Measurements from ENCODE around the gene GRHPR. TPM values are rescaled to one million over a fixed set of nuclear protein-coding genes. Genes with fewer than 3 reads are reported as not detected.

GRHPR gene
- total and polyA plus RNA-seq, 2 of the 8 experiments (the other 6 are each of a cell fraction or from before 2014, with no cell fraction given): 97.0 to 201 TPM

DNA sequence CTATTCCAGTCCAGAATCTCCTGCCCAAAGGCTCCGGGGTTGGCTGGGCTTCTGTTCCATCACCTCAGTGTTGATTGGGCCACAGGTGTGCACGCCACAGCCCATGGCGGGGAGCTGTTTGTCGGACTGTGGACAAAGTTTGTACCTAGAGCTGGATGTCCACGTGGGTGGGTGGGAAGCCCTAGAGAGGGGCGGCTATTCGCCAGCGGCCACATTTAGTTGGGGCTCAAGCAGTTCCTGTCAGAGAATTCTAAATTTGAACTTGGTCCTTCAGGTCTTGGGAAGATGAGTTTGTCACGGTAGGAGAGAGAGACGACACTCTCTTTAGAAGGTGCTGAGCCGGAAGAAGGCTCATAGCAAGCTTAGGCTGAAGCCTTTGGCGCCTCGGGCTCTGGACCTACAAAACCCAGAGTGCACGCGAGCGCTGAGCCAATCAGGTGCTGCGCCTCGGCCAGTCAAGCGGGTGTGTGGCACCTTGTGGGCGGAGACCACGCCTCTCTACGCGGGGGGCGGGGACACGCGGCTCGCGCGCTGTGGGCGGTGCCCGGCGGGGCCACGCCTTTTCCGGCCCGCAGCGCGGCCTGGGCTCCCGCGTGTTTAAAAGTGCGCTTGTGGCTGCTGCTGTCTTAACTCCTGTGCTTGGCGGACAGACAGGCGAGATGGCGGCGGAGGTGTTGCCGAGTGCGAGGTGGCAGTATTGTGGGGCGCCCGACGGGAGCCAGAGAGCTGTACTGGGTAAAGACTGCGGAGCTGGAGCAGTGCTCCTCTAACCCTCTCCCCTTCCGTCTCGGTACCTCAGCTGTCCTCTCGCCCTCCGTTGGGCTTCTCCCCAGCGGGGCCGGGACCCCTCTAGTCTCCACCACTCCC lies 63.1 kb downstream of the GRHPR start, which contains the start of gene POLR1E (continued):
- TF ChIP-seq JUND (IDR thresholded peaks at IDR 0.05; ENCODE audit: low read length): no peak
- TF ChIP-seq GABPA (IDR thresholded peaks at IDR 0.05; ENCODE audit: borderline replicate concordance, insufficient read depth, low read length): no peak
- no peak for TF ChIP-seq JUN (IDR thresholded peaks at IDR 0.05; ENCODE audit: low read depth, low read length)
- TF ChIP-seq SIN3A (conservative IDR thresholded peaks at IDR 0.05 in 1 of 2, IDR thresholded peaks at IDR 0.05 in 1 of 2; ENCODE audit: low read depth in 1 of 2, low read length in 2 of 2): peak in 1 of 2 experiments; percentile 89; a peak in 2 of 4 replicates
- TF ChIP-seq, protein P1, sequence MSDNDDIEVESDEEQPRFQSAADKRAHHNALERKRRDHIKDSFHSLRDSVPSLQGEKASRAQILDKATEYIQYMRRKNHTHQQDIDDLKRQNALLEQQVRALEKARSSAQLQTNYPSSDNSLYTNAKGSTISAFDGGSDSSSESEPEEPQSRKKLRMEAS (IDR thresholded peaks at IDR 0.05): peak; percentile 77
- TF ChIP-seq, protein P2, sequence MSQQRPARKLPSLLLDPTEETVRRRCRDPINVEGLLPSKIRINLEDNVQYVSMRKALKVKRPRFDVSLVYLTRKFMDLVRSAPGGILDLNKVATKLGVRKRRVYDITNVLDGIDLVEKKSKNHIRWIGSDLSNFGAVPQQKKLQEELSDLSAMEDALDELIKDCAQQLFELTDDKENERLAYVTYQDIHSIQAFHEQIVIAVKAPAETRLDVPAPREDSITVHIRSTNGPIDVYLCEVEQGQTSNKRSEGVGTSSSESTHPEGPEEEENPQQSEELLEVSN (IDR thresholded peaks at IDR 0.05): peak; percentile 78
- TF ChIP-seq TCF12 (IDR thresholded peaks at IDR 0.05; ENCODE audit: low read depth, low read length): no peak

Measured in H1 (cell line).